ENCODE results near the gene SLC25A18. TPM values are rescaled to one million over a fixed set of nuclear protein-coding genes. Genes with fewer than 3 reads are reported as not detected.

Gene SLC25A18, protein sequence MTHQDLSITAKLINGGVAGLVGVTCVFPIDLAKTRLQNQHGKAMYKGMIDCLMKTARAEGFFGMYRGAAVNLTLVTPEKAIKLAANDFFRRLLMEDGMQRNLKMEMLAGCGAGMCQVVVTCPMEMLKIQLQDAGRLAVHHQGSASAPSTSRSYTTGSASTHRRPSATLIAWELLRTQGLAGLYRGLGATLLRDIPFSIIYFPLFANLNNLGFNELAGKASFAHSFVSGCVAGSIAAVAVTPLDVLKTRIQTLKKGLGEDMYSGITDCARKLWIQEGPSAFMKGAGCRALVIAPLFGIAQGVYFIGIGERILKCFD
- total RNA-seq = 5.0 TPM

GRCh38 chr22:17562906-17563870 lies at the start of gene SLC25A18:
TSS of gene SLC25A18 (plus strand) at chr22:17563498. CDS start at chr22:17579945, 16,447 bp downstream.

DNA sequence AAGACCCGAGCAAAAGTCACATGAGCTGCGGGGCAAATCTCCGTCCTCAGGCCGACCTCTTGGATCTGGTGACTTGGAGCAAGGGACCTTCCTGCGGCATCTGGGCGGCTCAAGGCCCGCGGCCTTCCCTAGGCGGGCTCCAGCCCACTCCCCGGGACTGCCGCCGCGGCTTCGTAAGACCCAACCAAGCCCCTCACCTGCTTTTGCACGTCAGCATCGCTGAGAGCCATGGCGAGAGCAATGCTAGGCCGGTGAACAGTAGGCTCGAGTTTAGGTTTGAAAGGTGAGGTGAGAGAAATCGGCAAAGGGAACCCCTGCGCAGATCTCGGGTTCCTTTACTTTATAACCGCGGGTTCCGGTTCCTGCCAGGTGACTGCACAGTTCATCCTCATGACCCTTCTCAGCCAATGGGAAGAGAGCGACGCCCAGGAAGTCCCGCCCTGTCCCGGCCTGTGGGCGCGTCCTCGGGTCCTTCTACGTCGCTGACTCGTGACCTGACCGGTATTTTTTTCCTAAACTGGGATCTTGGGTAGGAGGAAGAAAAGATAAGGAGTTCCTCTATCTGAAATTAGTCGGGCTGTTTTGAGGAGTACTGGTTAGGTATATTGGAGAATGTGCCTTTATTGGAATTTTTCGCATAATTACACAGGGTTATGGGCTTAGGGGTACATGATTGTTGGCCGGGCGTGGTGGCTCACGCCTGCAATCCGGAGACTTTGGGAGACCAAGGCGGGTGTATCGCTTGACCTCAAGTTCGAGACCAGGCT lies 65.3 kb downstream of the SLC25A18 start, which contains the start of gene ATP6V1E1:
TSS of gene ATP6V1E1 (minus strand) at position 344 of the 767 bp plus-strand sequence. CDS start at position 230, 114 bp downstream.

DNA sequence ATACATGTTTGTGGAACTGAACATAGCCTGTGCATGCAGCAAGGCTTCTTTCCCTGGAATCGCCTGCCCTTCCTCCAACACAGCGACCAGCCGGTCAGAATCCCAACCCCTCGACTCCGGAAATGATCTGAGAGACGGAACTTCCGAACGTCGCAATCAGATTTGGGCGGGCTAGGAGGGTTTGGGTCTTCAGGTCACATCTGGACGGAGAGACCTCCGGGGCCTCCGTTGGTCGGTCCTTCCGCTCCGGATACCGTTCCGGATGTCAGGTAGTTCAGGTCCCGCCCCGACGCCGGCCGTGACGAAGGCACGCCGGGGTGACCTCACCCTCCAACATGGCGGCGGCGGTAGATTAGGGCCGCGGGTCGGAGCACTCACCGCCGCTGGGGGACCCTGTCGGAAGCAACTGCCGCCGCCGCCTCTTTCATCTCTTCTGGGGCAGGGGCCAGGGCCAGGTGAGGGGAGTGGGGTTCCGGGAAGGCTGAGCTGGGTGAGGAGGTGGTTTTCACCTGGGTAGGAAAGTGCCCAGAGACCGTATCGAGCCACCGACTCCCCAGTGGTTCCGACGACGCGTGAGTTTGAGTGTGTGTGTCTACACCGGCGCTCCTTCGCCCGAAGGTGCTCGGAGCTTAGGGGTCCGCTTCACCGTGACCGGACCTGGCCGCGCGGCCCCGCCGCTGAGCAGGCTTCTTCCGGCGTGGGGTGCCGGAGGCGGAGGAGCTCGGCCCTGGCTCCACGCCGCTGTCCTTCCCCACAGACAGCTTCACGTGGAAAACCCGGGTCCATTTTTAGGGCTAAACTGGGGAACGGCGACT lies 75.3 kb downstream of the SLC25A18 start, which contains the start of gene BCL2L13:
TSS of gene BCL2L13 (plus strand) at position 326 of the 815 bp plus-strand sequence. CDS start 16,955 bp downstream, outside the sequence.

Other genes starting within 250 kb of the SLC25A18 start
- gene CECR2, start 194.0 kb upstream of the SLC25A18 start, total RNA-seq = 13.5 TPM
- gene ATP6V1E1, start 65.3 kb downstream of the SLC25A18 start, total RNA-seq = 98.9 TPM
- gene BCL2L13, start 75.3 kb downstream of the SLC25A18 start, total RNA-seq = 47.9 TPM
- gene BID, start 211.0 kb downstream of the SLC25A18 start, total RNA-seq = 44.8 TPM